Cerebellar cortex (tissue), 1 donor: Measurements from ENCODE around the gene CST8.
"Not testable (repeated sequence)": the region's sequence is repeated elsewhere in the genome, so short reads cannot be mapped to it uniquely, and the experiment has no call there.

Experiments
- DNase-seq: peaks from one replicate; pipeline ENCODE4 v3.0.0-alpha.2; 2015; ENCODE audit warnings: low spot score

CST8 gene, protein sequence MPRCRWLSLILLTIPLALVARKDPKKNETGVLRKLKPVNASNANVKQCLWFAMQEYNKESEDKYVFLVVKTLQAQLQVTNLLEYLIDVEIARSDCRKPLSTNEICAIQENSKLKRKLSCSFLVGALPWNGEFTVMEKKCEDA

GRCh38 chr20:23490817-23491216 lies at the start of gene CST8:
Gene CST8, plus strand, starts transcription at chr20:23491117. Its CDS starts 551 bp downstream, at chr20:23491668.
- no peak for DNase-seq

- peak; percentile 82 for DNase-seq
Measured at GRCh38 chr20:23441850-23442313, 49.0 kb upstream of the CST8 start.

- no peak for DNase-seq
Measured at GRCh38 chr20:23442436-23442835, 48.5 kb upstream of the CST8 start.

GRCh38 chr20:23444859-23445258 lies 46.1 kb upstream of the CST8 start:
- no peak for DNase-seq

- no peak for DNase-seq
Measured at GRCh38 chr20:23445596-23446217, 45.2 kb upstream of the CST8 start.

- peak; percentile 56 for DNase-seq
Measured at GRCh38 chr20:23446505-23446904, 44.4 kb upstream of the CST8 start.

DNA sequence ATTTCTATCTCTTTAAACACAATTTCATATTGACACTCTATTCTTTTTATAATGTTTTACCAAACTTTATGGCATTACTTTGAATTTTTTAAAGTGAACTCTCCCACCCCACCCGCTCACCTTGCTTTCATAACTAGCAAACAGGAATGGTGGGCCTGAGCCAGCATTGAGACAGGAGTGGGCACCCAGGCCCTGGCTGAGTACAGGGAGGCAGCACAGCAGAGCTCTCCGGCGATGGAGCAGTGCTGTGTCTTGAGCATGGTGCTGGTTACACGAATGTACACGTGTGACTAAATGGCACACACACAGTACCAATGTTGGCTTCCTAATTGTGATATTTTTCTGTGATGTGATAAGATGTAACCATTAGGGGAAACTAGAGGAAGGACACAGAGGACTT lies 42.8 kb upstream of the CST8 start:
- no peak for DNase-seq

DNA sequence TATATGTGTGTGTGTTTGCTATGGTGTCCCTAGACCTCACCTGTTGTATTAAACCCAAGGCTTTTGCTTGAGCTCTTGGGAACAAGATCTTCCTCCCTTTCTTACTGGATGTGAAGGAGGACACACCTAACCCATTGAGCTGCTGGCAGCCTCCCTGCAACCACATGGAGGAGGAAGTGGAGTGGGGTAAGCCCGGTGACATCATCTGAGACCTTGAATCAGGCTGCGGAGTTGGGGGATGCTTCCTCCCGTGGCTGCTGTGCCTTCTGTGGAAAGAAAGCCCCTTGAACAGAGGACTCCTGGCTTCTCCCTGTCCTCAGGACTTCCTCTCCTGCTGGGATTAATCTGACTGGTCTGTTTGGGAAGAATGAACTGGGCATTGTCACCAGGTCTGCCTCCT lies 41.5 kb upstream of the CST8 start:
- no peak for DNase-seq

DNA sequence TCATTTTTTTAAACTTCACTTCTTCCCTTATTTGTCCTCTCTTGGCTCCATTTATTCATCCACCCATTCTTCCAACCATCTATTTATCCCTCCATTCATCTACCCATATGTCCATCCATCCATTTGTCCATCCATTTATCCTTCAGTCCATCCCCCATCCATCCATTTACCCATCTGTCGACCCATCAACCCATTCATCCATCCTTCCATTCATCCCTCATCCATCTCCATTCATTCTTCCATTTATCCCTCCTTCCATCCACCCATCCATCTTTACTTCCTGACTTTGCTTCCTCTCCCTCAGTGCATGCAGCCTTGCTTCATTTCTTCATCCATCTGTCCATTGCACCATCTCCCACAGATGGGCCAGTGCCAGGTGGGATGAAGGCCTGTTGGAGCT lies 40.0 kb upstream of the CST8 start:
- no peak for DNase-seq

GRCh38 chr20:23451956-23452487 lies 38.9 kb upstream of the CST8 start:
- DNase-seq = no peak

DNA sequence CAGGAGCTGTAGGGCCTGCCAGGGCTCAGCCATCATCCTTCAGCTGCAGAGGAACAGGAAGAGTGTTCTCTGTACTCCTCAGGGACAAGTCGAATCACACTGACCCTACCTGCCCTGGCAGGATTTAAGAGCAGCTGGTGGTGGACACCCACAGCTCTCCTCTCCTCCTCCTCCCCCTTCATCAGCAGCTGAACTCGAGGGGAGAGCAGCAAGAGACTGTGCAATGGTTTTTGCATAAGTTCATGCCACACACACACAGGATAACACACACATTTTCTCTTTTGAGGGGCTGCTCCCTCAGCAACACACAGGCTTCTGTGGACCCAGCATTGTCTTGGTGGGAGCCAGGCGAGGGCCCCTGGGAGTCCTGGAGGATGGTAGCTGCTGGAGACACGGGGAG lies 38.1 kb upstream of the CST8 start, which contains the start of gene CST11:
Gene CST11 (minus strand): TSS at position 101 of the 400 bp plus-strand sequence. CDS start 65 bp downstream, at position 36.
- no peak for DNase-seq

- DNase-seq = no peak
Measured at GRCh38 chr20:23453549-23454543, 37.1 kb upstream of the CST8 start.

DNA sequence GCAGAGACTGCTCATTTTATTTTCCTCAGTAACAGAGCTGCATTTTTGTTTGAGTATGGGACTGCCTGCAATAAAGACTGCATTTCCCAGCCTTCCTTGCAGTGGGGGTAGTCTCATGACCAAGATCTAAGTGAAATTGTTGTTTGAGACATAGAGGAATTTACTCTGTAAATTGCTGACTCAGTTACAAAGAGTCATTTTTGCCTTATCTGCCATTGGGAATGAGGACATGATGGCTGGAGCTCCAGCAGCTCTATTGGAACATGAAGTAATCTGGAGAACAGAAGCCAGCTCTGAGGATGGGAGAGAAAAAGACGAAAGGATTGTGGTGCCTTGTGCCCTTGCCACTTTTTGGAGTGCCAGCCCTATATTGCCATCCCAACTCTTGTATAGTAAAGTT lies 36.1 kb upstream of the CST8 start:
- DNase-seq = no peak

DNA sequence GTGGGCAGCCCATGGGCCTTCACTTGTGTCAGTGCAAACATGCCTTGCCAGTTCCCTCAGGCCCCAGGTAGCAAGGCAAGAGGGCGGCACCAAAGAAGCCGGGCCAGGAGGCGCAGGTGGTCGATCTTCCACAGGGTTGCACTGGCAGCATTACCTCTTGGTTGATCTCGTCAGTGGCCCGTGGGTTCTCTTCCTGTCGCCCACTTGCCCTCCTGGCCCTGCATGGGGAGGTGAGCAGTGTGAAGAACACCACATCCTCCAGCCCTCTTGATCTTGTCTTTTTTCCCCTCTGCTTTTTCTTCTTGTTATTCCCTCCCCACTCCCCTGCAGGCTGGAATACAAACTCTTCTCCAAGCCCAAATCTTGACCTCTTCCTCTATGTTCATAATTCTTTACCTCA lies 35.3 kb upstream of the CST8 start:
- DNase-seq = no peak

DNA sequence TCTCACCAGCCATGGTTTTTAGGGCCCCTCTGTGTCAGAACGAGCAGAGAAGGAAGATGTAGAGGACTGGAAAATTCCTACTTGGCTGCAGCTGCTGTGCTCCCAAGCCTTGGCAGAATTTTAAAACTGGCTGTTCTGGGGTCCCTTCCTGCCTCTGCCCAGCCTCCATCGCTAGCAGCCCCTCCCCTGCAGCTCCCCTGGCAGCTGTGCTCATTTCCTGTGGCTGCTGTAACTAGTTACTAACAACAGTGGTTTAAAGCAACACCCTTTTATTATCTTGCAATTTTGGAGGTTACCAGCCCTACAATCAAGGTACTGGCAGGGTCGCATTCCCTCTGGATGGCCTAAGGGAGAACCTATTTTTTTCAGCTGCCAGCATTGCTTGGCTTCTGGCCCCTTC lies 34.5 kb upstream of the CST8 start:
- DNase-seq = no peak

DNA sequence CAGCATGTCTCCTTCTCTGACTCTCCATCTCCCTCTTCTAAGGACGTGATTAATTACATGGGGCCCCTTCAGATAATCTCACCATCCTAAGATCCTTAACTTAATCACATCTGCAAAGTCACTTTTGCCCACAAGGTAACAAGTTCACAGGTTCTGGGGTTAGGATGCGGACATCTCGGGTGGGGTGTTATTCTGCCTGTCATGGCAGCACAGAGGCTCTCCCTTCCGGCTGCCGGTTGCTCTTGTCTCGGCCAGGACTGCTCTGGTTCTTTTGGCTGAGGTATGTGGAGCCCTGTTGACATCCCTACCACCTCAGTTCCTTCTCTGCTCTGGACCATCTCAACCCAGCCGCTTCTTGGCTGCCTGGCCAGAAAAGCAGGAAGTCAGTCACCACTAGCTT lies 34.0 kb upstream of the CST8 start:
- no peak for DNase-seq

- DNase-seq = no peak
Measured at GRCh38 chr20:23459461-23460150, 31.3 kb upstream of the CST8 start.

DNA sequence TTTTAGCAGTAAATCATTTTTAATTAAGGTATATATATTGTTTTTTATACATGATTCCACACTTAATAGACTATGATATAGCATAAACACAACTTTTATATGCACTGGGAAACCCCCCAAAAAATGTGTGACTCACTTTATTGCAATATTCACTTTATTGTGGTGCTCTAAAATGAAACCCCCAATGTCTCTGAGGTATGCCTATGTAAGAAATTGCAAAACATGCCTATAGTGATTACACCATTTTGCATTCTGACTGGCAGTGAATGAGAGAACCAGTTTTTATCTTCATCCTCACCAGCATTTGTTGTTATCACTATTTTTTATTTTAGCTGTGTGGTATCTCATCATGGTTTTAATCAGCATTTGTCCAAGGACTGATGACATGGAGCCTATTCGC lies 29.7 kb upstream of the CST8 start:
- DNase-seq = no peak

DNA sequence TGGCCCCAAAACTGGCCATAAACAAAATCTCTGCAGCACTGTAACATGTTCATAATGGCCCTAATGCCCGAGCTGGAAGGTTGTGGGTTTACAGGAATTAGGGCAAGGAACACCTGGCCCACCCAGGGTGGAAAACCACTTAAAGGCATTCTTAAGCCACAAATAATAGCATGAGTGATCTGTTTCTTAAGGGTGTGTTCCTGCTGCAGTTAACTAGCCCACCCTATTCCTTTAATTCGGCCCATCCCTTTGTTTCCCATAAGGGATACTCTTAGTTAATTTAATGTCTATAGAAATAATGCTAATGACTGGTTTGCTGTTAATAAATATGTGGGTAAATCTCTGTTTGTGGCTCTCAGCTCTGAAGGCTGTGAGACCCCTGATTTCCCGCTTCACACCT lies 24.0 kb upstream of the CST8 start:
- DNase-seq = not testable (repeated sequence)

DNA sequence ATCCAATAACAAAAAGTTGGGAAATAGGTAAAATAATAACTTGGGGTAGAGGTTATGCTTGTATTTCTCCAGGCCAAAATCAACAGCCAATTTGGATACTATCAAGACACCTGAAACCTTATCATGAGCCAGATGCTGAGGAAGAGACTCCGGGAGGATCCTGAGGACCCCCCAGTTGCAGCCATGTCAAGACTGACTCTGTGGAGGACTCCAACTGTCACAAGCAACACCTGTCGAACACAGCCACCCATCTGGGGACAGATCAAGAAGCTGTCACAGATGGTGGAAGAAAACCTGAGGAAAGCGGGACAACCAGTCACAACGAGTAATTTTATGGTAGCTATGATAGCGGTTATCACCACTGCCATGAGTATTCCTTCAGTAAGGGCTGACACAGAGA lies 18.6 kb upstream of the CST8 start:
- not testable (repeated sequence) for DNase-seq

DNA sequence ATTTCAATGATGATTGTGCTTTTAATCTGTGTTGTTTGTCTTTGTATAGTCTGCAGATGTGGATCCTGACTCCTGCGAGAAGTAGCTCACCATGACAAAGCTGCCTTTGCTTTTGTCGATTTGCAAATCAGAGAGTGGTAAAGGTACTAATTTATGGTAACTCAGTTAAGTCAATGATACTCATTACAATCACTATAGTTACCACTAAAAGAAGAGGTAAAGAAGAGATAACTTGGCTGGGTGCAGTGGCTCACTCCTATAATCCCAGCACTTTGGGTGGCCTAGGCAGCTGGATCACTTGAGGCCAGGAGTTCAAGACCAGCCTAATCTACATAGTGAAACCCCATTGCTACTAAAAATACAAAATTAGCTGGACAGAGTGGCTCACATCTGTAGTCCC lies 17.6 kb upstream of the CST8 start:
- not testable (repeated sequence) for DNase-seq

- no peak for DNase-seq
Measured at GRCh38 chr20:23475395-23475794, 15.5 kb upstream of the CST8 start.
